Stimulated activated CD4-positive, alpha-beta T cell treated with anti-CD3 and anti-CD28 coated beads, Interleukin-4, amount 100 ng/mL, for 1 hour (primary cell): ENCODE measurements around the gene PSMD1.
"Not testable (repeated sequence)": the region's sequence is repeated elsewhere in the genome, so short reads cannot be mapped to it uniquely, and the experiment has no call there.

Source experiments
- DNase-seq: peaks from one replicate; pipeline ENCODE4 v3.0.0-alpha.2; 2020

The PSMD1 gene

GRCh38 chr2:231117922-231118613 is 61.4 kb downstream of the PSMD1 start:
- no peak for DNase-seq

GRCh38 chr2:231118614-231118942 is 61.9 kb downstream of the PSMD1 start:
- DNase-seq: no peak

GRCh38 chr2:231123362-231123898 is 66.8 kb downstream of the PSMD1 start:
- no peak for DNase-seq

- no peak for DNase-seq
Observed at GRCh38 chr2:231124838-231125568, 68.3 kb downstream of the PSMD1 start, which contains the start of gene HTR2B. HTR2B (minus strand) TSS chr2:231125042; CDS start chr2:231123764, 1,278 bp downstream.

- no peak for DNase-seq
Observed at GRCh38 chr2:231126123-231126522, 69.5 kb downstream of the PSMD1 start.

- no peak for DNase-seq
Observed at GRCh38 chr2:231127480-231127879, 70.8 kb downstream of the PSMD1 start.

- no peak for DNase-seq
Observed at GRCh38 chr2:231127936-231128335, 71.3 kb downstream of the PSMD1 start.

GRCh38 chr2:231128541-231128940 is 71.9 kb downstream of the PSMD1 start:
- DNase-seq: no peak

- DNase-seq: no peak
Observed at GRCh38 chr2:231129216-231129615, 72.5 kb downstream of the PSMD1 start.

GRCh38 chr2:231130336-231131056 is 73.8 kb downstream of the PSMD1 start:
- no peak for DNase-seq

GRCh38 chr2:231132129-231132528 is 75.5 kb downstream of the PSMD1 start:
- no peak for DNase-seq

- DNase-seq: no peak
Observed at GRCh38 chr2:231133365-231134099, 76.9 kb downstream of the PSMD1 start.

- no peak for DNase-seq
Observed at GRCh38 chr2:231134910-231135655, 78.4 kb downstream of the PSMD1 start.

GRCh38 chr2:231138699-231139098 is 82.0 kb downstream of the PSMD1 start:
- DNase-seq: no peak

- DNase-seq: no peak
Observed at GRCh38 chr2:231139796-231140195, 83.1 kb downstream of the PSMD1 start.

GRCh38 chr2:231140808-231141207 is 84.1 kb downstream of the PSMD1 start:
- not testable (repeated sequence) for DNase-seq

GRCh38 chr2:231144896-231145295 is 88.2 kb downstream of the PSMD1 start:
- no peak for DNase-seq

GRCh38 chr2:231146665-231147064 is 90.0 kb downstream of the PSMD1 start:
- no peak for DNase-seq

GRCh38 chr2:231152800-231153557 is 96.3 kb downstream of the PSMD1 start:
- DNase-seq: no peak

- no peak for DNase-seq
Observed at GRCh38 chr2:231159306-231159705, 102.6 kb downstream of the PSMD1 start.

GRCh38 chr2:231160701-231161100 is 104.0 kb downstream of the PSMD1 start:
- no peak for DNase-seq
